AG09309 (cell line): ENCODE measurements around the gene TBC1D10B.

ENCODE experiments used
- DNase-seq: peaks from one replicate; pipeline ENCODE4 v3.0.0-alpha.2; 2010; ENCODE audit warnings: low read depth
- H3K4me3 ChIP-seq: 2 replicates; pipeline ENCODE4 v1.5.1; 2011; ENCODE audit warnings: mild to moderate bottlenecking, low read depth, low read length, moderate library complexity; ENCODE audit not compliant: control insufficient read depth
- TF ChIP-seq, protein P1 (sequence below): IDR thresholded peaks from 2 replicates; pipeline ENCODE4 v1.5.1; 2011; ENCODE audit warnings: mild to moderate bottlenecking, low read depth, low read length, inconsistent platforms; ENCODE audit not compliant: insufficient read depth, control insufficient read depth; ENCODE audit errors: missing control alignments

TBC1D10B gene

GRCh38 chr16:30366511-30366910 is 3.8 kb downstream of the TBC1D10B start:
- H3K4me3 ChIP-seq: no peak overlapping the region
- TF ChIP-seq, protein P1, sequence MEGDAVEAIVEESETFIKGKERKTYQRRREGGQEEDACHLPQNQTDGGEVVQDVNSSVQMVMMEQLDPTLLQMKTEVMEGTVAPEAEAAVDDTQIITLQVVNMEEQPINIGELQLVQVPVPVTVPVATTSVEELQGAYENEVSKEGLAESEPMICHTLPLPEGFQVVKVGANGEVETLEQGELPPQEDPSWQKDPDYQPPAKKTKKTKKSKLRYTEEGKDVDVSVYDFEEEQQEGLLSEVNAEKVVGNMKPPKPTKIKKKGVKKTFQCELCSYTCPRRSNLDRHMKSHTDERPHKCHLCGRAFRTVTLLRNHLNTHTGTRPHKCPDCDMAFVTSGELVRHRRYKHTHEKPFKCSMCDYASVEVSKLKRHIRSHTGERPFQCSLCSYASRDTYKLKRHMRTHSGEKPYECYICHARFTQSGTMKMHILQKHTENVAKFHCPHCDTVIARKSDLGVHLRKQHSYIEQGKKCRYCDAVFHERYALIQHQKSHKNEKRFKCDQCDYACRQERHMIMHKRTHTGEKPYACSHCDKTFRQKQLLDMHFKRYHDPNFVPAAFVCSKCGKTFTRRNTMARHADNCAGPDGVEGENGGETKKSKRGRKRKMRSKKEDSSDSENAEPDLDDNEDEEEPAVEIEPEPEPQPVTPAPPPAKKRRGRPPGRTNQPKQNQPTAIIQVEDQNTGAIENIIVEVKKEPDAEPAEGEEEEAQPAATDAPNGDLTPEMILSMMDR: no peak
- no peak for DNase-seq

DNA sequence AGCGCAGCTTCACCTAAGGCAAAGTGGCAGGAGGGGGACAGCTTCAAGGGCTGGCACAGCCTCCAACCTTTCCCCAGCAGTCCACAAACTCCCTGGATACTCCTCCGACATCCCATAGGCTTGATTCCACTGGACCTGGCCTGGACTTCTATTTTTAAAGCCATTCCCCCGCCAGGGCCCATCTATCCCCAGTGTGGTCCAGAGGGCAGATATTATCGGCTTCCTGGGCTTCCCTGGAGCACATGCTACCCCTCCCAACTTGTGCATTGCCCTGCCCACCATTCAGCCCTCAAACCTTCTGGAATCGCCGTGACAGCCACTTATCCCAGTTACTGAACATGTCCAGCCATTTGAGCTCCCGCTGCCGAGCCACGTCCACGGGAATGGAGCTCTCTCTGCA is 5.1 kb downstream of the TBC1D10B start:
- H3K4me3 ChIP-seq: no peak overlapping the region
- DNase-seq: no peak
- TF ChIP-seq, protein P1: no peak

GRCh38 chr16:30361180-30361579 is 9.1 kb downstream of the TBC1D10B start:
- TF ChIP-seq, protein P1: no peak
- DNase-seq: no peak
- no peak overlapping the region for H3K4me3 ChIP-seq

GRCh38 chr16:30359871-30360170 is 10.5 kb downstream of the TBC1D10B start:
- H3K4me3 ChIP-seq: no peak overlapping the region
- TF ChIP-seq, protein P1: no peak
- DNase-seq: no peak

GRCh38 chr16:30358990-30359870 is 11.1 kb downstream of the TBC1D10B start:
- TF ChIP-seq, protein P1: no peak
- DNase-seq: no peak
- H3K4me3 ChIP-seq: no peak overlapping the region

DNA sequence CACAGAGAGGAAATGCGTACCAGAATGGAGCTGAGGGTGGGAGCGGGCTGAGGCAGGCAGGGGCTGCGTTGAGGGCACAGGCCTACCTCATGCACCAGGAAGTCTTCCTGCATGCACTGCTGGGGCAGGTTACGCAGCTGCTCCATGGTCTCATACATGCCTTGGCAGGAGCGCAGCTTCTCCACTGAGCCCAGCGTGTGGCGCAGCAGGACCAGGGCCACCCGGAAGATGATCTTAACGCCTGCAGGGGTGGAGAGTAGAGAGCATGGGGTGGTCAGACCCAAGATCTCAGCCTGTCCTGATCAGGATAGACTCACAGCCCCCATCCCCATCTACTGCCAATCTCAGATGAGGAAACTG is 11.7 kb downstream of the TBC1D10B start:
- DNase-seq: no peak
- TF ChIP-seq, protein P1: no peak
- H3K4me3 ChIP-seq: no peak overlapping the region
